HG03039 (cell line): ENCODE data around the gene LY6G5C.

ENCODE experiments used
- ATAC-seq: cut with Tn5 transposase; IDR thresholded peaks from one replicate; pipeline ENCODE4 v1.9.1; 2021; ENCODE audit warnings: mild to moderate bottlenecking, moderate library complexity; ENCODE audit not compliant: unreplicated experiment

The LY6G5C gene

DNA sequence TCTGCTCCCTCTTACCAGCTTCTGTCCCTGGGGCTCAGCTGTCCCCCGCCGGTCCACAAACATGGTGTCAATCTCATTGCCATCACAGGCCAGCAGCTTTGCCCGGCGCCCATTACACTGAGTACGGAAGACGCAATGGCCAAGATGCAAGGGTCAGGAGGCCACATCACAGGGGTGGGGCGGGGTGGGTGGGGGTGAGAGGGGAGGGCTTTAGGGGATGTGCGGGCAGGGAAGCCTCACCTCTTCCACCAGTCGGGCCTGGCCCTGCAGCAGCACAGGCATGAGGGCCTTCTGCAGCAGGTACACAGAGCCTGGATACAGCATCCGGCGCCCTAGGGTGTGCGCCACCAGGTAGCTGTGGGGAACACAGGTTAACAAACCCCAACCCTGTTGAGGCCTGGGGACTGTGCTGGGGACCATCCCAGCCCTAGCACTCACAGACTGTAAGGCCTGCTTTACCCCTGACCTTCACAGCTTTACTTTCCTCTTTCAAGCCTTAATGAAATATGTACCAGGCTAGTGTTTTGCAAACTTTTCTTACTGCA lies 10.8 kb upstream of the LY6G5C start:
- no peak for ATAC-seq

GRCh38 chr6:31691078-31691463 lies 10.2 kb upstream of the LY6G5C start:
- no peak for ATAC-seq

GRCh38 chr6:31690231-31691077 lies 9.6 kb upstream of the LY6G5C start:
- no peak for ATAC-seq

- no peak for ATAC-seq
Observed at GRCh38 chr6:31689249-31690110, 8.6 kb upstream of the LY6G5C start.

GRCh38 chr6:31687860-31688693 lies 7.2 kb upstream of the LY6G5C start:
- ATAC-seq = no peak

GRCh38 chr6:31687321-31687720 lies 6.5 kb upstream of the LY6G5C start:
- ATAC-seq = no peak

DNA sequence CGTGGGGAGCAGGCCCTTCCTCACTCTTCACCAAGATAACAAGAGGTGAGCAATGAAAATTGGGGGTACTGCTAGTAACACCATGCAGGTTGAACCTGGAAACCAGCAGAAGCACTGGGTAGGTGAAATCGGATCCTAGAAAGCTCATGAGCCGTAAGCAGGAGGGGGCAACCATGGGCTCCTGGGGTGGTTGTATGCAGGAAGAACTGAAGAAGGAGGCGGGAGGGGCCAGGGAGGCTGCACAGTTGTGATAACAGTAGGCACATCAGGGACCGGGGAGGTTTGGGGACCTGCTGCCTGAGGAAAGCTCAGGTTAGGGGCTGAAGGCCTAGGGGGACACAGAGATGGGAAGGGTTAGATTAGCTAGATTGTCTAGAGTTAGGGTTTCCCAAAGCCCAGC lies 5.6 kb upstream of the LY6G5C start:
- ATAC-seq = no peak

DNA sequence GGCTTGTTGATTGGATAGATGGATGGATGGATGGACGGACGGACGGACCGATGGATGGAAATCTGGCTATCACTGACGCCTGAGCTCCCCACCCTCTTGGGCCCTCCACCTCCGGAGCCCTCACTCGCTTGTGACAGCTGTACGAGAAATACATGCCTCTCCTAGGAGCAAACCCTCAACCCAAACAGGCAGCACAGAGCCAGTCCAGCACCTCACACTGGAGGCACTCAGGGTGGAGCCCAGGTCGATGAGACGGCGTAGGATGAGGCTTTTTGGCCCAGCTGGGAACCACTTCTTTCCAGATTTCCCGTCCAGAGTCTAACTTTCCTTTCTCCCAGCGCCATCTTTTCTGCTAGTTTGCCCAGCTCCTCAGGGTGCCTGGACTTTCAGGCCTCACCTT lies 2.7 kb upstream of the LY6G5C start:
- ATAC-seq = no peak

DNA sequence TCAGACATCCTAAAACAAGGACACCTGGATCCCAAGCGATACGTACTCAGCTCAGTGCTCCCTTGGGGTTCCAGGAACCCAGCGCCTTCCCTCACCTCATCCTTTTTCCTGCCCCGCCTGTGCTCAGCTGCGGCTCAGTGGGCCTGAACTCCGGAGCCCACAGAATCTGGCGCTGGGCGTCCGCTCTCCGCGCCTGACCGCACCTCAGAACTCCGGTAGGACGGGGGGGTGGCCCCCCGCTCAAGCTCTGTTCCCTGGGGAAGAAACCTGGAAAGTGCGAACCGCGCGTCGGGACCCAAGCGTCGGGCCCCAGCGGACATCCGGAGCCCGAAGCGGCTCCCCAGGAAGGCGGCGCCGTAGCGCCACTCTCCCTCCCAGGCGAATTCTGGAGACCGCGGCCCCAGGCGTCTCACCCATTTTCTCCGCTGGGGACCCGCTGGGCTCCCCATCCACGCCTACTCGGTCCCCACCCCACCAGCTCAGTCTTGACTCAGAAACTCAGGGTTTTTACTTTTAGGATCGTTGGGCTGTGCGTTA lies 336 bp upstream of the LY6G5C start:
- ATAC-seq = no peak

DNA sequence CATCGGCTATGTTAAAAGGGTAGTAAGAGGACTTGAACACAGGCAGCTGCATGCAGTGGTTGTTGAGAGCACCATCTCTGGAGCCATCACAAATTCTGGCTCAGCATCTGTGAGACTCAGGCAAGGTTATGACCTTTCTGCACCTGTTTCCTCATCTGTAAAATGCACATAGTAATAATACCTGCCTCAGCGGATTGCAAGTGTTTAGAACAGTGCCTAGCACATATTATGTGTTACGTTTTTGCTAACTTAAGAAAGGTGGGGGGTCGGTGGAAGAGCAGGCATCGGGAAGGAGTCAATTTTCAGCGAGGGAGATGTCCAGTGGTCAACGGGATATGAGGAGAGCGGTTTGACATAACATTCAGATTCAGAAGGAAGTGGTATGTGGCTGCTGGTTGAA lies 2.9 kb downstream of the LY6G5C start:
- no peak for ATAC-seq

DNA sequence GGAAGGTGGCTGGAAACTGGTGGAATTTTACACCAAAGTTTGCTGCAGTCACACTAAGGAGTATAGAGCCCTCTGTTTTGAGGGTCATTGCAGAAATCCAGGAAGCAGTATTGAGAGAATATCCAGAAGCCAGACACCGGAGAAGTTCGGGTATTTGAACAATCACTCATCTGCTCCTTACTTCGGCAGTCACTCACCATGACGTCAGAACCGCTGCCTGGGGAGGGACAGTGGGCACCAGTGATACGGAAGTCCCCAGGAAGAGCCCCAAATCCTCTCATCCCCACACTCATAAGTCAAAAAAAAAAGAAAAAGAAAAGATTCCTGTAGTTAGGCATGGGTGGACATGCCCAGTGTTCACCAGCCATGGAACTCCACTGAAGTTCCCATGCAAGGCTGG lies 4.0 kb downstream of the LY6G5C start:
- no peak for ATAC-seq

GRCh38 chr6:31676322-31676903 lies 4.5 kb downstream of the LY6G5C start:
- ATAC-seq = no peak

- ATAC-seq = no peak
Observed at GRCh38 chr6:31669676-31670075, 11.2 kb downstream of the LY6G5C start, which contains the start of gene LY6G5B. TSS of gene LY6G5B (plus strand) at chr6:31669976. CDS start at chr6:31670951, 975 bp downstream.

- no peak for ATAC-seq
Observed at GRCh38 chr6:31666337-31666965, 14.4 kb downstream of the LY6G5C start.

DNA sequence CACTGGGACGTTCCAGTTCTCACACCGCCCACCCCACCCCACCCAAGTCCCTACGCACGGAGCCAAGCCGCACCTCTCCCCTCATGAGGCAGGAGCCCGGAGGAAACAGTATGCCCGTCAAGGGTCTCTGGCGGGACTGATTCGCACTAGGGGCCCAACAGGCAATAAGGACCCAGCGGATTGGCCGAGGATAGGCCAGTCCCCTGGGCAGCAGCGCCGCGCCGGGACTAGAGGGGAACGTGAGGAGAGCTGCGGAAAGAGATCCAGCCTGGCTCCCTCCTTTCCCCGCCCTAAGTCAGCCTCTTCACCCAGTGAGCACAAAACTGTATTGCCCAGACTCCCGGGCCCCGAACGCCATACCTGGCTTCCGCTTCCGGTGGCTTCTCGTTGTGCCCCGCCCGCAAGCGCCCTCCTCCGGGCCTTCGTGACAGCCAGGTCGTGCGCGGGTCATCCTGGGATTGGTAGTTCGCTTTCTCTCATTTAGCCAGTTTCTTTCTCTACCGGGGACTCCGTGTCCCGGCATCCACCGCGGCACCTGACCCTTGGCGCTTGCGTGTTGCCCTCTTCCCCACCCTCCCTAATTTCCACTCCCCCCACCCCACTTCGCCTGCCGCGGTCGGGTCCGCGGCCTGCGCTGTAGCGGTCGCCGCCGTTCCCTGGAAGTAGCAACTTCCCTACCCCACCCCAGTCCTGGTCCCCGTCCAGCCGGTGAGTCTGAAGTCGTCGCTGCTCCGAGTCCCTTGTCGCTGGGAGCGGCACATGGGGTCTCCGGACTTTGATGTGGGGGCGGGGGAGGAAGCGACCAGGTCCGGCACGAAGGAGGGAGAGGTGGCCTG lies 15.1 kb downstream of the LY6G5C start, which contains the start of gene CSNK2B:
TSS of gene CSNK2B (plus strand) at position 580 of the 836 bp plus-strand sequence. CDS start 752 bp downstream, outside the sequence.
- ATAC-seq = peak; percentile 69

DNA sequence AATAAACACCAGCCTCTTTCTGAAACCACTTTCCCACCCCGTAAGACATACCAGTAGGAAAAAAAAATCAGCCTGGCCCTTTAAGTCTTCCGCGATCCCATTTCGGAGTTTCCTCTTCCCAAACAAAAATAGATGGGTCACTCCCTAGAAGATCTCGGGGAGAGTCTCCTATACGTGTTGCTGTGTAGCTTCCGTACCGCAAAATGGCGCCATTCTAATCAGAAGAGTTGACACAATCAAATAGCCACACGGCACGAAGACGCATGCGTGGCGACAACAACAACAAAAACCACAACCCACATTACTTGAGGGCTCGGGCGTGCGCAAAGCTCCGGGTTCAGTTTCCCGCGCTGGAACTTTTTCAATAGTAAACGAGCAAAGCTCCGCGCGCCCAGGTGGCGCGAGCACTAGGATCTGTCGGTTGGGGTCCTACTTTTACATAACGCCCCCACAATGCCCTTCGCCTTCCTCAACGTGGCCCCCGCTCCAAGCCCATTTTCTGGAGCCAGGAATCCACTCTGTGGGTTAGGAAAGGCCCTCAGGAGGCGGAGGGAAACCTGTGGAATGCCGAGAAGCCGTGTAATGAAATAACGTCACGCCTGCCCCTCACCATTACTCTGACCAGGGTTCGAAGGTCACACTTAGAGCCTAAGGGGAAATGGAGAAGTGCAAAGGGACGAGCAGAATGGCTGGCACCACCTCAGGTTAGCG lies 15.9 kb downstream of the LY6G5C start, which contains the start of gene GPANK1:
TSS of gene GPANK1 (minus strand) at position 208 of the 711 bp plus-strand sequence. CDS start 519 bp downstream, outside the sequence.
- ATAC-seq = no peak

DNA sequence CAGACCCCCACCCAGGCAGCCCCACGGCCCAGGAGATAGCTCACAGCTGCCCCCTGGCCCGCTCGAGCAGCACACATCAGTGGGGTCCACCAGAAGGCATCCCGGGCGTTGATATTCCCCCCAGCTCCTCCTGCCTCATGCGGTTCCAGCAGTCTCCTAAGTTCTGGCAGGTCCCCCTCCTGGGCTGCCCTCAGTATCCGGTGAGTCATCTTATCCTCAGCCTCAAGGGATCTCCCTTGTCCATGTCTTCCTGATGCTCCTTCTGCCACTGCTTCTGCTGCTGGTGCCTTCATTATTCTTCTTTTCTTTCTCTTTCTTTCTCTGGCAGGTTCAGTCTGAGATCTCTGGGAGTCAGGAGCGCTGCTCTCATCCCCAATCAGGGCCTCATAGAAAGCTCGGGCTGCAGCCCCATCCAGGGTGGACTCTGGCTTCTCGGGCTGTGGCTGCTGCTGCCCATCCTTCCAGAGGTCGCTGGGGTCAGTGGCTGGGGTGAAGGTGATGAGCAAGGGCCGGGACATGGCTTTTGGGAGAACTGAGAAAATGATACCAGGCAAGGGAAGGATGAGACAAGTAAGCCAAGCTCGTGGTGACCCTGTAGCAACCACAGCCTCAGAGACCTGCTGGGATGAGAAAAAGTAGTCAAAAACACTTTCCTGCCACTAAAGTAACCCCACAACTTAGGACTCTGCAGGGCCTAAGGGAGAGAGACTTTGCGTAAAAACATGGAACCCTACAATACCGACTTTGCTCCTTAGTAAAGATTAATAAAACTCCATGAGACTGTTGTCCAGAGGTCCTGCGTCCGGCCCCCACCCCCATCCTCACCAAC lies 16.7 kb downstream of the LY6G5C start:
- ATAC-seq = no peak
